HG03064 (cell line): ENCODE data around the gene OLFML2A.
"Not testable (repeated sequence)": the region's sequence is repeated elsewhere in the genome, so short reads cannot be mapped to it uniquely, and the experiment has no call there.

ENCODE experiments used
- ATAC-seq: cut with Tn5 transposase; IDR thresholded peaks from one replicate; pipeline ENCODE4 v1.9.1; 2021; ENCODE audit warnings: low read depth; ENCODE audit not compliant: unreplicated experiment

The OLFML2A gene

GRCh38 chr9:124815601-124816000 is 38.7 kb downstream of the OLFML2A start:
- no peak for ATAC-seq

- no peak for ATAC-seq
Measured at GRCh38 chr9:124818431-124819281, 41.7 kb downstream of the OLFML2A start.

- ATAC-seq = no peak
Measured at GRCh38 chr9:124820698-124821623, 44.0 kb downstream of the OLFML2A start.

- ATAC-seq = no peak
Measured at GRCh38 chr9:124828489-124829333, 51.8 kb downstream of the OLFML2A start.

- no peak for ATAC-seq
Measured at GRCh38 chr9:124829334-124829669, 52.4 kb downstream of the OLFML2A start.

GRCh38 chr9:124830593-124830992 is 53.7 kb downstream of the OLFML2A start:
- ATAC-seq = no peak

GRCh38 chr9:124831642-124832364 is 54.9 kb downstream of the OLFML2A start:
- ATAC-seq = no peak

- no peak for ATAC-seq
Measured at GRCh38 chr9:124834591-124834990, 57.7 kb downstream of the OLFML2A start.

- no peak for ATAC-seq
Measured at GRCh38 chr9:124835026-124835557, 58.2 kb downstream of the OLFML2A start.

GRCh38 chr9:124838132-124838531 is 61.2 kb downstream of the OLFML2A start:
- not testable (repeated sequence) for ATAC-seq

GRCh38 chr9:124838567-124839275 is 61.8 kb downstream of the OLFML2A start:
- ATAC-seq = not testable (repeated sequence)

- ATAC-seq = no peak
Measured at GRCh38 chr9:124839612-124840299, 62.8 kb downstream of the OLFML2A start.

- ATAC-seq = no peak
Measured at GRCh38 chr9:124840300-124840833, 63.4 kb downstream of the OLFML2A start.

GRCh38 chr9:124841075-124841821 is 64.3 kb downstream of the OLFML2A start:
- no peak for ATAC-seq

GRCh38 chr9:124843456-124844034 is 66.6 kb downstream of the OLFML2A start:
- no peak for ATAC-seq

- ATAC-seq = no peak
Measured at GRCh38 chr9:124844291-124844690, 67.4 kb downstream of the OLFML2A start.

- ATAC-seq = not testable (repeated sequence)
Measured at GRCh38 chr9:124846467-124846866, 69.5 kb downstream of the OLFML2A start.
